ENCODE results near the gene HOXB8. TPM values are rescaled to one million over a fixed set of nuclear protein-coding genes. Genes with fewer than 3 reads are reported as not detected.

HOXB8 gene
- total RNA-seq, 3 donors from 2014 or later (not counting 1 experiment from before 2014, with no cell fraction given), result not detected

DNA sequence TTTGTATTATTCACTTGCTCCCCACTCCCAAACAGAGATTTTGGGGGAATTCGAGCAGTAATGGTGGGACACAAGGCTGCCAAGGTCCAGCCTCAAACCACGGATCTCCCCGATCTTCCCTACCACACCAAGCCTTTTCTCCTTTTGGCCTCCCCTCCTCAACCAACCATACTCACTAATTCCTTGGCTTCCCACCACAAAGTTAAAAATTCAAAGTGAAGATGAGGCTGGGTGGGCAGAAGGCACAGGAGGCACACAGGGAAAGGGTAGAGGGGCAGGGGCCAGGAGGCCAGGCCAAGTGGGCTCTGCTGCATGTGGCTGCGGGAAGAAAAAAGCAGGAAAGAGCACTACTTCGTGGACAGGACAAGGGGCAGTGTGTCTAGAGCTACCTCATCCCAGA lies 52.2 kb downstream of the HOXB8 start:
- intact Hi-C loops (cut with micrococcal nuclease), result no loop called here
- no peak overlapping the region for H3K27ac Mint-ChIP-seq
- no peaks in the 10 kb centered on the region for H3K9me3 ChIP-seq (ENCODE audit: control insufficient read depth, insufficient read depth, low read length)
- H3K4me3 ChIP-seq (ENCODE audit: low read length), result no peak overlapping the region
- H3K27ac ChIP-seq (ENCODE audit: low read length), result no peak overlapping the region
- DNase-seq (no peak), ATAC-seq (no peak)
- TF ChIP-seq, protein P1, sequence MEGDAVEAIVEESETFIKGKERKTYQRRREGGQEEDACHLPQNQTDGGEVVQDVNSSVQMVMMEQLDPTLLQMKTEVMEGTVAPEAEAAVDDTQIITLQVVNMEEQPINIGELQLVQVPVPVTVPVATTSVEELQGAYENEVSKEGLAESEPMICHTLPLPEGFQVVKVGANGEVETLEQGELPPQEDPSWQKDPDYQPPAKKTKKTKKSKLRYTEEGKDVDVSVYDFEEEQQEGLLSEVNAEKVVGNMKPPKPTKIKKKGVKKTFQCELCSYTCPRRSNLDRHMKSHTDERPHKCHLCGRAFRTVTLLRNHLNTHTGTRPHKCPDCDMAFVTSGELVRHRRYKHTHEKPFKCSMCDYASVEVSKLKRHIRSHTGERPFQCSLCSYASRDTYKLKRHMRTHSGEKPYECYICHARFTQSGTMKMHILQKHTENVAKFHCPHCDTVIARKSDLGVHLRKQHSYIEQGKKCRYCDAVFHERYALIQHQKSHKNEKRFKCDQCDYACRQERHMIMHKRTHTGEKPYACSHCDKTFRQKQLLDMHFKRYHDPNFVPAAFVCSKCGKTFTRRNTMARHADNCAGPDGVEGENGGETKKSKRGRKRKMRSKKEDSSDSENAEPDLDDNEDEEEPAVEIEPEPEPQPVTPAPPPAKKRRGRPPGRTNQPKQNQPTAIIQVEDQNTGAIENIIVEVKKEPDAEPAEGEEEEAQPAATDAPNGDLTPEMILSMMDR (IDR thresholded peaks at IDR 0.05), result no peak
- WGBS (ENCODE audit: insufficient coverage), result 87% methylated on average over 5 of the region's 5 CpGs
- H3K36me3 ChIP-seq (ENCODE audit: control insufficient read depth, insufficient read depth, low read length), result no peaks in the 10 kb centered on the region
- H3K4me1 ChIP-seq (ENCODE audit: control insufficient read depth, insufficient read depth, low read length), result peaks cover 16% of the 10 kb centered on the region
- no peaks in the 10 kb centered on the region for H3K9me3 Mint-ChIP-seq
- H3K27me3 Mint-ChIP-seq (ENCODE audit: low read depth in 2 of 2), result peaks cover 0 to 7% of the 10 kb centered on the region in 2 donors
- H3K4me1 Mint-ChIP-seq, result peaks cover 15 to 17% of the 10 kb centered on the region in 2 donors
- no peak overlapping the region for H3K4me3 Mint-ChIP-seq
- no peaks in the 10 kb centered on the region for H3K27me3 ChIP-seq (ENCODE audit: control insufficient read depth, insufficient read depth, low read length)
- H3K36me3 Mint-ChIP-seq, result no peaks in the 10 kb centered on the region

Other genes starting within 250 kb of the HOXB8 start
- 100 to 1,000 TPM; 168 to 227 (median 190) TPM for gene SKAP1, start 185.1 kb downstream of the HOXB8 start, total RNA-seq
- gene HOXB1, start 84.3 kb downstream of the HOXB8 start, total RNA-seq, result not detected
- 10 to 100 TPM; 21.6 to 30.5 (median 24.7) TPM for gene HOXB2, start 70.2 kb downstream of the HOXB8 start, total RNA-seq
- gene HOXB4, start 36.9 kb downstream of the HOXB8 start, total RNA-seq, result 1 to 10 TPM; 3.5 to 6.7 (median 5.7) TPM
- gene HOXB3, start 25.1 kb downstream of the HOXB8 start, total RNA-seq, result 10 to 100 TPM in 2 of 3 donors, 1 to 10 TPM in 1; 7.9 to 15.6 (median 15.3) TPM
- not detected for gene HOXB5, start 21.5 kb downstream of the HOXB8 start, total RNA-seq
- not detected for gene HOXB6, start 10.3 kb downstream of the HOXB8 start, total RNA-seq
- 1 to 10 TPM in 1 of 3 donors, under 1 TPM in 2; 0.45 to 1.4 (median 0.97) TPM for gene HOXB7, start 4.3 kb downstream of the HOXB8 start, total RNA-seq
- gene HOXB9, start 11.1 kb upstream of the HOXB8 start, total RNA-seq, result 1 to 10 TPM in 1 of 3 donors, under 1 TPM in 2; 0.12 to 1.0 (median 0.18) TPM
- gene PRAC1, start 107.2 kb upstream of the HOXB8 start, total RNA-seq, result not detected
- not detected for gene PRAC2, start 107.9 kb upstream of the HOXB8 start, total RNA-seq
- gene HOXB13, start 113.5 kb upstream of the HOXB8 start, total RNA-seq, result not detected
- not detected for gene TTLL6, start 201.9 kb upstream of the HOXB8 start, total RNA-seq
- 100 to 1,000 TPM; 175 to 188 (median 179) TPM for gene CALCOCO2, start 215.7 kb upstream of the HOXB8 start, total RNA-seq